Measurements from ENCODE around the gene MIB1. TPM values are rescaled to one million over a fixed set of nuclear protein-coding genes. Genes with fewer than 3 reads are reported as not detected.

The MIB1 gene
- total and polyA plus RNA-seq, 10 of the 15 experiments (the other 5 are each of a cell fraction or from before 2014, with no cell fraction given) = 2.3 to 27.5 (median 10.4) TPM

- TF ChIP-seq REST (IDR thresholded peaks at IDR 0.05; ENCODE audit: low read depth, low read length) (no peak), BACH1 (IDR thresholded peaks at IDR 0.05; ENCODE audit: borderline replicate concordance) (no peak), SUPT20H (IDR thresholded peaks at IDR 0.05; ENCODE audit: borderline replicate concordance, control insufficient read depth, low read depth, low read length) (no peak), RAD21 (IDR thresholded peaks at IDR 0.05; ENCODE audit: insufficient read depth, low read depth, low read length) (no peak), STAT1 (conservative IDR thresholded peaks at IDR 0.05) (no peak), IRF4 (IDR thresholded peaks at IDR 0.05; ENCODE audit: low read depth, low read length) (no peak), BCLAF1 (IDR thresholded peaks at IDR 0.05) (no peak)
These were observed 65.3 kb downstream of the MIB1 start (continued) for GRCh38 chr18:21805771-21806366.
